Esophagus muscularis mucosa (tissue), 3 donors: Measurements from ENCODE around the gene MMRN2.
"Not testable (repeated sequence)": the region's sequence is repeated elsewhere in the genome, so short reads cannot be mapped to it uniquely, and the experiment has no call there.

ENCODE experiments used
- CTCF ChIP-seq, 3 experiments: fragments of 200-600 bp in 2 of 3; fragments of 450-650 bp in 1 of 3; sonication (generic) in 2 of 3; IDR thresholded peaks; one replicate each; pipeline ENCODE4 v1.5.1; 2017 to 2019; ENCODE audit warnings: antibody characterized with exemption in 3 of 3, mild to moderate bottlenecking in 2 of 3, moderate library complexity in 1 of 3
- POLR2A ChIP-seq: fragments of 450-650 bp; IDR thresholded peaks from one replicate; pipeline ENCODE4 v1.6.1; 2017; ENCODE audit warnings: antibody characterized with exemption, moderate library complexity, mild to moderate bottlenecking, low read depth

GRCh38 chr10:86981020-86981419 lies 23.6 kb upstream of the MMRN2 start:
- not testable (repeated sequence) for TF ChIP-seq CTCF (IDR thresholded peaks at IDR 0.05); POLR2A
